Gastrocnemius medialis (tissue), 4 donors: Measurements from ENCODE around the gene FAM25A. TPM values are rescaled to one million over a fixed set of nuclear protein-coding genes. Genes with fewer than 3 reads are reported as not detected.
A peak's percentile ranks its signal among the peaks of the same experiment; 100 is the strongest.

Source experiments
- ATAC-seq, 2 donors: fragments of 150-250 bp; one replicate each; pipeline ENCODE4 v1.9.1; 2016
- DNase-seq, 2 donors: peaks; one replicate each; pipeline ENCODE4 v3.0.0-alpha.2; 2019
- H3K27ac ChIP-seq, 4 donors: fragments of 200-600 bp; sonication (generic); 1 replicate in 1 of 4; 2 replicates in 3 of 4; pipeline ENCODE4 v1.5.1; 2016 to 2018; ENCODE audit warnings: mild to moderate bottlenecking in 2 of 4, moderate library complexity in 1 of 4
- H3K27me3 ChIP-seq, 3 donors: fragments of 200-600 bp; sonication (generic) in 2 of 3; 1 replicate in 1 of 3; 2 replicates in 2 of 3; pipeline versions ENCODE4 v1.5.1 to v1.6.0; 2016 to 2019; ENCODE audit warnings: mild to moderate bottlenecking in 1 of 3, moderate library complexity in 1 of 3
- H3K36me3 ChIP-seq, 2 donors: fragments of 200-600 bp; sonication (generic) in 1 of 2; one replicate each; pipeline ENCODE4 v1.5.1; 2017 to 2018
- H3K4me1 ChIP-seq, 2 donors: fragments of 200-600 bp; sonication (generic) in 1 of 2; one replicate each; pipeline ENCODE4 v1.5.1; 2016 to 2017; ENCODE audit warnings: mild to moderate bottlenecking in 2 of 2
- H3K4me3 ChIP-seq, 4 donors: fragments of 200-600 bp; sonication (generic) in 3 of 4; 1 replicate in 1 of 4; 2 replicates in 3 of 4; pipeline ENCODE4 v1.5.1; 2016 to 2019; ENCODE audit warnings: mild to moderate bottlenecking in 2 of 4
- H3K9me3 ChIP-seq, 3 donors: fragments of 200-600 bp; sonication (generic) in 2 of 3; 1 replicate in 1 of 3; 2 replicates in 2 of 3; pipeline ENCODE4 v1.5.1; 2016 to 2019
- CTCF ChIP-seq, 5 experiments: fragments of 450-650 bp in 3 of 5; fragments of 200-600 bp in 2 of 5; sonication (generic) in 2 of 5; IDR thresholded peaks in 4 of 5; conservative IDR thresholded peaks in 1 of 5; 1 replicate in 4 of 5; 2 replicates in 1 of 5; pipeline ENCODE4 v1.5.1; 2016 to 2019; ENCODE audit warnings: antibody characterized with exemption in 5 of 5, mild to moderate bottlenecking in 3 of 5, moderate library complexity in 3 of 5
- POLR2A ChIP-seq, 2 donors: fragments of 450-650 bp; IDR thresholded peaks; one replicate each; pipeline ENCODE4 v1.6.1; 2017; ENCODE audit warnings: antibody characterized with exemption in 2 of 2, mild to moderate bottlenecking in 2 of 2, moderate library complexity in 2 of 2
- in situ Hi-C, 4 donors: fragments of 200-750 bp; cut with MboI; loops; one replicate each; pipeline versions ENCODE4 v1.15.0 to v1.8.0; 2017; ENCODE audit warnings: low sequenced_read_pairs in 4 of 4
- intact Hi-C: fragments of 100-400 bp; cut with DNase I; formaldehyde crosslinking; loops from one replicate; pipeline ENCODE4 v1.15.1; 2023; ENCODE audit warnings: low total_unique reads
- total RNA-seq, 4 donors: library from RNA; depleted of rRNA; stranded (reverse); fragments of >200 nt; gene quantifications; one replicate each; pipeline versions ENCODE4 v1.1.0 to v1.2.3, GENCODE V29; 2016

FAM25A gene
- total RNA-seq, 4 donors from 2014 or later = not detected

- Histone ChIP-seq H3K4me1 (peaks cover 0 to 22% of the 10 kb centered on the region in 2 donors), H3K27me3 (no peaks in the 10 kb centered on the region), H3K9me3 (no peaks in the 10 kb centered on the region), H3K36me3 (peaks cover 0 to 72% of the 10 kb centered on the region in 2 donors), H3K4me3 (no peak overlapping the region), H3K27ac (peak overlapping the region in 1 of 4 donors; percentile 22)
- ATAC-seq (peak; percentile 24 to 60), DNase-seq (no peak)
- in situ Hi-C loops = no loop called here
- TF ChIP-seq POLR2A (IDR thresholded peaks at IDR 0.05) = no peak
- no peak for TF ChIP-seq CTCF (IDR thresholded peaks at IDR 0.05 in 4 of 5, conservative IDR thresholded peaks at IDR 0.05 in 1 of 5)
- intact Hi-C loops = no loop called here
Measured at GRCh38 chr10:87054373-87055295, 34.5 kb downstream of the FAM25A start.

GRCh38 chr10:87058171-87058570, 38.1 kb downstream of the FAM25A start:
- no peak for ATAC-seq
- DNase-seq = no peak
- H3K27me3 ChIP-seq = no peaks in the 10 kb centered on the region
- intact Hi-C loops = no loop called here
- TF ChIP-seq CTCF (IDR thresholded peaks at IDR 0.05 in 4 of 5, conservative IDR thresholded peaks at IDR 0.05 in 1 of 5) = no peak
- no peak for TF ChIP-seq POLR2A (IDR thresholded peaks at IDR 0.05)
- in situ Hi-C loops = no loop called here
- no peak overlapping the region for H3K27ac ChIP-seq
- peaks cover 0 to 85% of the 10 kb centered on the region in 2 donors for H3K36me3 ChIP-seq
- peaks cover 0 to 14% of the 10 kb centered on the region in 2 donors for H3K4me1 ChIP-seq
- no peaks in the 10 kb centered on the region for H3K9me3 ChIP-seq
- H3K4me3 ChIP-seq = no peak overlapping the region

- H3K4me3 ChIP-seq = no peak overlapping the region
- peaks cover 0 to 89% of the 10 kb centered on the region in 2 donors for H3K36me3 ChIP-seq
- H3K27ac ChIP-seq = no peak overlapping the region
- ATAC-seq = no peak
- in situ Hi-C loops = no loop called here
- H3K4me1 ChIP-seq = peaks cover 0 to 2% of the 10 kb centered on the region in 2 donors
- no peak for TF ChIP-seq POLR2A (IDR thresholded peaks at IDR 0.05)
- TF ChIP-seq CTCF (IDR thresholded peaks at IDR 0.05 in 4 of 5, conservative IDR thresholded peaks at IDR 0.05 in 1 of 5) = no peak
- intact Hi-C loops = no loop called here
- no peaks in the 10 kb centered on the region for H3K27me3 ChIP-seq
- no peaks in the 10 kb centered on the region for H3K9me3 ChIP-seq
- DNase-seq = no peak
Measured at GRCh38 chr10:87059401-87059800, 39.3 kb downstream of the FAM25A start.

- no peaks in the 10 kb centered on the region for H3K9me3 ChIP-seq
- H3K4me3 ChIP-seq = no peak overlapping the region
- intact Hi-C loops (no loop called here), in situ Hi-C loops (no loop called here)
- no peak for ATAC-seq
- H3K27me3 ChIP-seq = no peaks in the 10 kb centered on the region
- no peaks in the 10 kb centered on the region for H3K4me1 ChIP-seq
- DNase-seq = no peak
- H3K36me3 ChIP-seq = peaks cover 0 to 86% of the 10 kb centered on the region in 2 donors
- H3K27ac ChIP-seq = no peak overlapping the region
- TF ChIP-seq POLR2A (IDR thresholded peaks at IDR 0.05) (no peak), CTCF (IDR thresholded peaks at IDR 0.05 in 4 of 5, conservative IDR thresholded peaks at IDR 0.05 in 1 of 5) (no peak)
Measured at GRCh38 chr10:87060280-87060928, 40.3 kb downstream of the FAM25A start.
